ENCODE measurements around the gene MAST4.

DNA sequence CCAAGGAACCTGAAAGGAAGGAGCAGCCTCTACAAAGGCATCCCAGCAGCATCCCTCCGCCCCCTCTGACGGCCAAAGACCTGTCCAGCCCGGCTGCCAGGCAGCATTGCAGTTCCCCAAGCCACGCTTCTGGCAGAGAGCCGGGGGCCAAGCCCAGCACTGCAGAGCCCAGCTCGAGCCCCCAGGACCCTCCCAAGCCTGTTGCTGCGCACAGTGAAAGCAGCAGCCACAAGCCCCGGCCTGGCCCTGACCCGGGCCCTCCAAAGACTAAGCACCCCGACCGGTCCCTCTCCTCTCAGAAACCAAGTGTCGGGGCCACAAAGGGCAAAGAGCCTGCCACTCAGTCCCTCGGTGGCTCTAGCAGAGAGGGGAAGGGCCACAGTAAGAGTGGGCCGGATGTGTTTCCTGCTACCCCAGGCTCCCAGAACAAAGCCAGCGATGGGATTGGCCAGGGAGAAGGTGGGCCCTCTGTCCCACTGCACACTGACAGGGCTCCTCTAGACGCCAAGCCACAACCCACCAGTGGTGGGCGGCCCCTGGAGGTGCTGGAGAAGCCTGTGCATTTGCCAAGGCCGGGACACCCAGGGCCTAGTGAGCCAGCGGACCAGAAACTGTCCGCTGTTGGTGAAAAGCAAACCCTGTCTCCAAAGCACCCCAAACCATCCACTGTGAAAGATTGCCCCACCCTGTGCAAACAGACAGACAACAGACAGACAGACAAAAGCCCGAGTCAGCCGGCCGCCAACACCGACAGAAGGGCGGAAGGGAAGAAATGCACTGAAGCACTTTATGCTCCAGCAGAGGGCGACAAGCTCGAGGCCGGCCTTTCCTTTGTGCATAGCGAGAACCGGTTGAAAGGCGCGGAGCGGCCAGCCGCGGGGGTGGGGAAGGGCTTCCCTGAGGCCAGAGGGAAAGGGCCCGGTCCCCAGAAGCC lies 569.6 kb downstream of the MAST4 start:
- no peak for TF ChIP-seq MYNN (tag by site-specific recombination; IDR thresholded peaks at IDR 0.05; ENCODE audit: borderline replicate concordance)
- TF ChIP-seq ZNF114 (tag by site-specific recombination; IDR thresholded peaks at IDR 0.05) = no peak
- TF ChIP-seq ZBTB11 (tag by site-specific recombination; conservative IDR thresholded peaks at IDR 0.05; ENCODE audit: low read depth) = no peak
- TF ChIP-seq ZNF112 (tag by site-specific recombination; IDR thresholded peaks at IDR 0.05) = no peak
- TF ChIP-seq ZFP41 (tag by site-specific recombination; IDR thresholded peaks at IDR 0.05; ENCODE audit: borderline replicate concordance) = no peak
